Measurements from ENCODE around the gene CHST10. TPM values are rescaled to one million over a fixed set of nuclear protein-coding genes. Genes with fewer than 3 reads are reported as not detected.
A peak's percentile ranks its signal among the peaks of the same experiment; 100 is the strongest.

The CHST10 gene
- total RNA-seq, 2 experiments from 2014 or later, result 8.5 to 14.8 TPM

- no peaks in the 10 kb centered on the region for H3K4me1 Mint-ChIP-seq
- ATAC-seq (no peak), DNase-seq (no peak)
- no peak overlapping the region for H3K4me3 Mint-ChIP-seq
- H3K27me3 Mint-ChIP-seq, result no peaks in the 10 kb centered on the region
- H3K36me3 Mint-ChIP-seq, result peaks cover 1% of the 10 kb centered on the region
- H3K27ac Mint-ChIP-seq, result no peak overlapping the region
- no peaks in the 10 kb centered on the region for H3K9me3 Mint-ChIP-seq (ENCODE audit: low read depth)
- CTCF ChIA-PET, result no interaction called here
Measured at GRCh38 chr2:100396483-100396882, 21.0 kb downstream of the CHST10 start.

- Mint-ChIP-seq H3K9me3 (ENCODE audit: low read depth) (no peaks in the 10 kb centered on the region), H3K27ac (no peak overlapping the region), H3K4me3 (no peak overlapping the region), H3K36me3 (no peaks in the 10 kb centered on the region), H3K27me3 (no peaks in the 10 kb centered on the region), H3K4me1 (no peaks in the 10 kb centered on the region)
- ATAC-seq, result no peak
- CTCF ChIA-PET, result interaction anchor here (1.4 kb wide), 1 partner anchor 15 kb away, joined by 3 read pairs; no protein-coding TSS in a partner anchor
- no peak for DNase-seq
Measured at GRCh38 chr2:100395532-100396350, 21.7 kb downstream of the CHST10 start.

- no peak for ATAC-seq
- Mint-ChIP-seq H3K4me3 (no peak overlapping the region), H3K4me1 (no peaks in the 10 kb centered on the region), H3K9me3 (ENCODE audit: low read depth) (no peaks in the 10 kb centered on the region), H3K27ac (no peak overlapping the region), H3K27me3 (no peaks in the 10 kb centered on the region), H3K36me3 (no peaks in the 10 kb centered on the region)
- CTCF ChIA-PET, result interaction anchor here (1.4 kb wide), 1 partner anchor 13 kb away, joined by 3 read pairs; no protein-coding TSS in a partner anchor
- DNase-seq, result peak; percentile 18
Measured at GRCh38 chr2:100394111-100394641, 23.3 kb downstream of the CHST10 start.

GRCh38 chr2:100393362-100393761, 24.1 kb downstream of the CHST10 start:
- DNase-seq (peak; percentile 23), ATAC-seq (no peak)
- no peak overlapping the region for H3K4me3 Mint-ChIP-seq
- no peaks in the 10 kb centered on the region for H3K27me3 Mint-ChIP-seq
- no peaks in the 10 kb centered on the region for H3K4me1 Mint-ChIP-seq
- no peaks in the 10 kb centered on the region for H3K36me3 Mint-ChIP-seq
- CTCF ChIA-PET, result no interaction called here
- H3K9me3 Mint-ChIP-seq (ENCODE audit: low read depth), result no peaks in the 10 kb centered on the region
- no peak overlapping the region for H3K27ac Mint-ChIP-seq

GRCh38 chr2:100392715-100393114, 24.8 kb downstream of the CHST10 start:
- Mint-ChIP-seq H3K27me3 (no peaks in the 10 kb centered on the region), H3K9me3 (ENCODE audit: low read depth) (no peaks in the 10 kb centered on the region), H3K36me3 (no peaks in the 10 kb centered on the region), H3K27ac (no peak overlapping the region), H3K4me1 (no peaks in the 10 kb centered on the region), H3K4me3 (no peak overlapping the region)
- DNase-seq (no peak), ATAC-seq (no peak)
- CTCF ChIA-PET, result no interaction called here

- no peak overlapping the region for H3K4me3 Mint-ChIP-seq
- no peak overlapping the region for H3K27ac Mint-ChIP-seq
- H3K4me1 Mint-ChIP-seq, result no peaks in the 10 kb centered on the region
Measured at GRCh38 chr2:100391735-100392515, 25.5 kb downstream of the CHST10 start.

GRCh38 chr2:100390001-100390940, 27.2 kb downstream of the CHST10 start:
- H3K9me3 Mint-ChIP-seq (ENCODE audit: low read depth), result no peaks in the 10 kb centered on the region
- no peak overlapping the region for H3K4me3 Mint-ChIP-seq
- ATAC-seq (no peak), DNase-seq (peak; percentile 18)
- no peaks in the 10 kb centered on the region for H3K4me1 Mint-ChIP-seq
- H3K27me3 Mint-ChIP-seq, result no peaks in the 10 kb centered on the region
- H3K27ac Mint-ChIP-seq, result no peak overlapping the region
- no peaks in the 10 kb centered on the region for H3K36me3 Mint-ChIP-seq
- CTCF ChIA-PET, result interaction anchor here (1.6 to 3.4 kb wide), 2 partner anchors 9 to 128 kb away, joined by 7 to 15 read pairs; no protein-coding TSS in a partner anchor

More at GRCh38 chr2:100391735-100392515, 25.5 kb downstream of the CHST10 start:
- H3K27me3 Mint-ChIP-seq, result no peaks in the 10 kb centered on the region
- CTCF ChIA-PET, result interaction anchor here (1.6 to 3.4 kb wide), 2 partner anchors 11 to 129 kb away, joined by 7 to 15 read pairs; no protein-coding TSS in a partner anchor
- DNase-seq (peak; percentile 33), ATAC-seq (no peak)
- no peaks in the 10 kb centered on the region for H3K36me3 Mint-ChIP-seq
- no peaks in the 10 kb centered on the region for H3K9me3 Mint-ChIP-seq (ENCODE audit: low read depth)

- no peak for DNase-seq
- CTCF ChIA-PET, result interaction anchor here (0.7 to 3.4 kb wide), 2 partner anchors 8 to 126 kb away, joined by 3 to 15 read pairs; no protein-coding TSS in a partner anchor
Measured at GRCh38 chr2:100388703-100389102, 28.8 kb downstream of the CHST10 start.

GRCh38 chr2:100383954-100384353, 33.5 kb downstream of the CHST10 start:
- DNase-seq, result no peak
- CTCF ChIA-PET, result interaction anchor here (9.2 kb wide), 1 partner anchor 121 kb away, joined by 149 read pairs; no protein-coding TSS in a partner anchor
- H3K27me3 Mint-ChIP-seq, result peaks cover 3% of the 10 kb centered on the region
- H3K4me1 Mint-ChIP-seq, result no peaks in the 10 kb centered on the region
- H3K9me3 Mint-ChIP-seq (ENCODE audit: low read depth), result no peaks in the 10 kb centered on the region
- no peak overlapping the region for H3K4me3 Mint-ChIP-seq
- ATAC-seq, result no peak
- H3K27ac Mint-ChIP-seq, result no peak overlapping the region
- no peaks in the 10 kb centered on the region for H3K36me3 Mint-ChIP-seq

More at GRCh38 chr2:100388703-100389102, 28.8 kb downstream of the CHST10 start:
- H3K9me3 Mint-ChIP-seq (ENCODE audit: low read depth), result no peaks in the 10 kb centered on the region
- H3K27ac Mint-ChIP-seq, result no peak overlapping the region
- no peaks in the 10 kb centered on the region for H3K27me3 Mint-ChIP-seq
- H3K36me3 Mint-ChIP-seq, result no peaks in the 10 kb centered on the region
- H3K4me3 Mint-ChIP-seq, result no peak overlapping the region
- no peaks in the 10 kb centered on the region for H3K4me1 Mint-ChIP-seq
- no peak for ATAC-seq

GRCh38 chr2:100383306-100383705, 34.2 kb downstream of the CHST10 start:
- DNase-seq (no peak), ATAC-seq (no peak)
- no peak overlapping the region for H3K27ac Mint-ChIP-seq
- H3K4me1 Mint-ChIP-seq, result no peaks in the 10 kb centered on the region
- H3K36me3 Mint-ChIP-seq, result no peaks in the 10 kb centered on the region
- peaks cover 6% of the 10 kb centered on the region for H3K27me3 Mint-ChIP-seq
- CTCF ChIA-PET, result interaction anchor here (9.2 kb wide), 1 partner anchor 120 kb away, joined by 149 read pairs; no protein-coding TSS in a partner anchor
- no peak overlapping the region for H3K4me3 Mint-ChIP-seq
- H3K9me3 Mint-ChIP-seq (ENCODE audit: low read depth), result no peaks in the 10 kb centered on the region

- H3K9me3 Mint-ChIP-seq (ENCODE audit: low read depth), result no peaks in the 10 kb centered on the region
- H3K36me3 Mint-ChIP-seq, result no peaks in the 10 kb centered on the region
- ATAC-seq (peak; percentile 49), DNase-seq (peak; percentile 75)
- no peaks in the 10 kb centered on the region for H3K4me1 Mint-ChIP-seq
- no peak overlapping the region for H3K27ac Mint-ChIP-seq
- no peak overlapping the region for H3K4me3 Mint-ChIP-seq
- H3K27me3 Mint-ChIP-seq, result peaks cover 6% of the 10 kb centered on the region
- CTCF ChIA-PET, result interaction anchor here (0.7 to 9.2 kb wide), 17 partner anchors 9 to 822 kb away, joined by 3 to 149 read pairs (median 5); no protein-coding TSS in a partner anchor
Measured at GRCh38 chr2:100381240-100381639, 36.2 kb downstream of the CHST10 start.

- H3K9me3 Mint-ChIP-seq (ENCODE audit: low read depth), result no peaks in the 10 kb centered on the region
- no peak overlapping the region for H3K4me3 Mint-ChIP-seq
- H3K36me3 Mint-ChIP-seq, result no peaks in the 10 kb centered on the region
- no peak for ATAC-seq
- no peak overlapping the region for H3K27ac Mint-ChIP-seq
- DNase-seq, result no peak
- CTCF ChIA-PET, result interaction anchor here (0.7 to 9.2 kb wide), 18 partner anchors 9 to 821 kb away, joined by 3 to 149 read pairs (median 4); no protein-coding TSS in a partner anchor
- H3K4me1 Mint-ChIP-seq, result no peaks in the 10 kb centered on the region
- peaks cover 7% of the 10 kb centered on the region for H3K27me3 Mint-ChIP-seq
Measured at GRCh38 chr2:100380681-100381080, 36.8 kb downstream of the CHST10 start.
